Right cardiac atrium (tissue), 5 donors: ENCODE data around the gene INKA1. TPM values are rescaled to one million over a fixed set of nuclear protein-coding genes. Genes with fewer than 3 reads are reported as not detected.
"Not testable (repeated sequence)": the region's sequence is repeated elsewhere in the genome, so short reads cannot be mapped to it uniquely, and the experiment has no call there.

Source experiments
- ATAC-seq, 2 donors: fragments of 200-7000 bp; cut with Tn5 transposase; one replicate each; pipeline versions ENCODE4 v1.8.0 to v1.9.1; 2020; ENCODE audit warnings: moderate library complexity in 2 of 2, mild to moderate bottlenecking in 1 of 2
- DNase-seq, 3 donors: peaks; one replicate each; pipeline ENCODE4 v3.0.0-alpha.2; 2020
- H3K27ac ChIP-seq: one replicate; pipeline ENCODE4 v1.5.1; 2013; ENCODE audit warnings: mild to moderate bottlenecking, low read length, control low read depth, moderate library complexity
- H3K27me3 ChIP-seq: one replicate; pipeline ENCODE4 v1.6.1; 2013; ENCODE audit not compliant: control insufficient read depth, insufficient read depth
- H3K4me1 ChIP-seq: one replicate; pipeline ENCODE4 v1.6.1; 2013; ENCODE audit warnings: low read length; ENCODE audit not compliant: control insufficient read depth, insufficient read depth
- H3K4me3 ChIP-seq: one replicate; pipeline ENCODE4 v1.5.1; 2013; ENCODE audit warnings: low read length, control low read depth
- H3K9me3 ChIP-seq: one replicate; pipeline ENCODE4 v1.6.1; 2013; ENCODE audit warnings: low read length; ENCODE audit not compliant: control insufficient read depth
- WGBS: extraction: QIAGEN DNeasy Blood & Tissue Kit; methylation state at CpG from one replicate; pipeline ENCODE4 v1.1.7; 2013; 5-methylcytosine and 5-hydroxymethylcytosine counted together
- intact Hi-C, 4 donors: fragments of 100-400 bp; cut with DNase I; formaldehyde crosslinking; loops; one replicate each; pipeline versions ENCODE4 v1.11.0 to v1.14.0; 2022 to 2023
- polyA plus RNA-seq: library from polyadenylated mRNA; stranded (reverse); fragments of 200-250 nt; gene quantifications from one replicate; pipeline ENCODE4 v1.2.3, GENCODE V29; 2013
- total RNA-seq, 4 donors: library from RNA; stranded (reverse); fragmentation: NEBNext Ultra II Directional; extraction: Animal tissue kit (Norgen Biotek cat#: 25700); gene quantifications; one replicate each; pipeline ENCODE4 v1.2.1, GENCODE V29; 2021
- donor health status: healthy with polysubstance abuse.
- donor health status: DM: no; HTN: yes; CAD: no.
- donor health status: DM: no; HTN: no; CAD: no.
- donor health status: DM: no; HTN: yes; CAD: no; lungs with severe emphysema.
- donor health status: DM: yes; HTN: yes; CAD: no.

INKA1 gene
- total and polyA plus RNA-seq, 5 donors = 2.2 to 6.4 (median 4.3) TPM

DNA sequence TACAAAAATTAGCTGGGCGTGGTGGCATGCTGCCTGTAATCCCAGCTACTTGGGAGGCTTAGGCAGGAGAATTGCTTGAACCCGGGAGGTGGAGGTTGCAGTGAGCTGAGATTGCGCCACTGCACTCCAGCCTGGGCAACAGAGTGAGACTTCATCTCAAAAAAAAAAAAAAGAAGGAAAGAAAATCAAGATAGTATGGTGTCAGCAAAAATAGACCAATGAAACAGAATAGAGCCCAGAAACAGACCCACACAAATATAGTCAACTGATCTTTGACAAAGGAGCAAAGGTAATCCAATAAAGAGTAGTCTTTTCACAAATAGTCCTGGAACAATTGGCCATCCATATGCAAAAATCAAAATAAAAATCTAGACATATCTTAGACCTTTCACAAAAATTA lies 20.1 kb downstream of the INKA1 start:
- intact Hi-C loops, H3K4me3 ChIP-seq, DNase-seq, H3K4me1 ChIP-seq, H3K9me3 ChIP-seq, H3K27me3 ChIP-seq, H3K27ac ChIP-seq, ATAC-seq: not testable (repeated sequence)
- WGBS = 96% methylated on average over 3 of the region's 3 CpGs

DNA sequence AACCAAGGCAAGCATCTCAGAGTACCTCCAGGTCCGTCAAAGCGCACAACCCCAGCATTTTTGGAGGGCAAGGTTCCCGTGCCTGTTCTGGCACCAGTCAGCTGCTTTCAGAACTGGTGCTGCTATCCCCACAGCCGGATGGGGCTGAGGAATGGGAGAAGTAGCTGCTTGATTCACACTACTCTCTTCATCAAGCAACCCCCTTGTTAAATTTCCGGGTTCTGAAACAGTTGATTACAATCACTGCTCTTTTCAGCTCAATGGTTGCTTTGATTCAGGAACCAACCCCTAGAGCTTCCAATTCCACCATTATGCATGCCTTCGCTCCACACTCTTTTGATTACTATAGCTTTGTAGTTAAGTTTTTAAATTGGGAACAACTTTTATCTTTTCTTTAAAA lies 23.0 kb downstream of the INKA1 start:
- peak in 1 of 3 donors; percentile 18 for DNase-seq
- intact Hi-C loops = no loop called here
- H3K9me3 ChIP-seq = no peaks in the 10 kb centered on the region

DNA sequence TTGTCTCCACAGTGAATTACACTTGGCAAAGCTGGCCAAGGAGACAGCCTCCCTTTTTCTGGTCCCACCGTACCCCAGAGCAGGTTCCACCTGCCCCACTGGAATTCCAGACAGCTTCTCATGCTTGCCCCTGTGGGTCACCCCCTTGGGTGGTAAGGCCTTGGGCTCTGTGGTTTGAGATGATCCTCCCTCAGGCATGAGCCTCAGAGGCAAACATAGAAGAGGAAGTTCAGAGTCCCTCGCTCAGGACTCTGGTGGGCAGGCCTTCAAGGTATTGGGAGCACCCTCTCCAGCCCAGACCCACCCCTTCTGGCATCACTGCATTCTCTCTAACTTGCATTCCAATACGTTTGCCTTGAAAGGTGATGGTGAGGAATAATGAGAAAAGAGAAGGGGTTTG lies 28.3 kb downstream of the INKA1 start:
- Histone ChIP-seq H3K4me3 (no peak overlapping the region), H3K4me1 (no peaks in the 10 kb centered on the region), H3K9me3 (no peaks in the 10 kb centered on the region), H3K27ac (no peak overlapping the region), H3K27me3 (no peaks in the 10 kb centered on the region)
- DNase-seq (peak in 1 of 3 donors; percentile 1), ATAC-seq (no peak)
- intact Hi-C loops = no loop called here
- 84% methylated on average over 3 of the region's 3 CpGs for WGBS

More for the DNA sequence above, 23.0 kb downstream of the INKA1 start:
- Histone ChIP-seq H3K4me1 (no peaks in the 10 kb centered on the region), H3K27ac (no peak overlapping the region), H3K4me3 (no peak overlapping the region), H3K27me3 (no peaks in the 10 kb centered on the region)
- no peak for ATAC-seq
- 61% methylated on average over 6 of the region's 6 CpGs for WGBS

DNA sequence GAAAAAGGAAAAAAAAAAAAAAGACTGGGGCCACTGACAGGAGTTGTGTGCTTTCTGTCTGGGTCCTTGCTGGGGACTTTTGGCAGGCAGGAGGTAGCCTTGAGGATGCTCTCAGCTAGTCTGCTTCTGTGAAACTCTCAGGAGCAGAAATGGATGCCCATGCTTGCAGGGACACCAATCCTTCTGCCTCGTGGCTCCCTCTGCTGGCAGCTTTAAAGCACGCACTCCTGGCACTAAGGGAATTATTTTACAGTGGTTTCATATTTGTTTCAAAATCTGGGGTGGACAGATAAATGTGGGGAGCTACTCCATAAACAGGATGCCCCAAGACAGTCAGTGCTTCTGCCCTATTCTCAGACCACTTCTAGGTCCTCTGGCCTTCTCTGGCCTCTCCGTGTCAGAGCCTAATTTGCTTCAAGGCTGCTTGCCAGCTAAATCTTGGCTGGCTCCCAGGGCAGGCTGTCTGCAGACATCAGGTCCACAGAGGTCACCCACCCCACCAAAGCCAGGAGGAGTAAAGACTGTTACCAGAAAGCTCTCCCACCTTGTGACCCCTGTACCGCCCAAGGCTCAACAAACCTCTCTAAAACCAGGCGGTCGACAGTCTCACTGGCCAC lies 36.2 kb downstream of the INKA1 start:
- H3K4me3 ChIP-seq = no peak overlapping the region
- intact Hi-C loops = loop anchor here in 3 of 4 donors (1.0 to 5.0 kb wide), 4 partner anchors 34 to 68 kb away; partner anchors contain the start of gene INKA1 (in 1 of the 3)
- peaks cover 4% of the 10 kb centered on the region for H3K4me1 ChIP-seq
- no peaks in the 10 kb centered on the region for H3K27me3 ChIP-seq
- DNase-seq (peak; percentile 75 to 91 (median 87)), ATAC-seq (peak; percentile 84 to 86)
- 28% methylated on average over 6 of the region's 6 CpGs for WGBS
- H3K27ac ChIP-seq = no peak overlapping the region
- H3K9me3 ChIP-seq = no peaks in the 10 kb centered on the region

DNA sequence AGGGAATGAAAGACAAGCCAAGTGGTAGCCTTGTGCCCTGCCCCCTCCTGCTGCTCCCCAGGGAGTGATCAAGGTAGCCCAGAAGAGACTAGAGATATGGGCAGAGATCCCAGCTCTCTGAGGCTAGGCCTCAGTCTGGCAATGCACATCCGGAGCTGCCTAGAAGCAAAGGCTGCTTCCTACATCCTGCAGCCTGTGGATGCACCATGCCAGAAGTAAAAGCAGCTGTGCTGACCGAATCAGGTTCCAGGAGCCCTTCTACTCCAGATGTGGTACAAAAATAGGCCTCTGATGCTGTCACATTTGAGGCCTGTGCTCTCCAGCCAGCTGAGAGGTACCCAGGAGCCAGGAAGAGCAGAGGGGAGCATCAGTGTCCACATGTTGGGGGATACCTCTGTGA lies 37.3 kb downstream of the INKA1 start:
- H3K27me3 ChIP-seq = no peaks in the 10 kb centered on the region
- no peak for DNase-seq
- H3K4me1 ChIP-seq = peaks cover 4% of the 10 kb centered on the region
- 59% methylated on average over 2 of the region's 2 CpGs for WGBS
- no peak for ATAC-seq
- no peaks in the 10 kb centered on the region for H3K9me3 ChIP-seq
- intact Hi-C loops = loop anchor here in 2 of 4 donors (5.0 kb wide), 2 partner anchors 38 to 67 kb away; partner anchors contain the start of gene INKA1 (in 1 of the 2)
- no peak overlapping the region for H3K4me3 ChIP-seq
- no peak overlapping the region for H3K27ac ChIP-seq

DNA sequence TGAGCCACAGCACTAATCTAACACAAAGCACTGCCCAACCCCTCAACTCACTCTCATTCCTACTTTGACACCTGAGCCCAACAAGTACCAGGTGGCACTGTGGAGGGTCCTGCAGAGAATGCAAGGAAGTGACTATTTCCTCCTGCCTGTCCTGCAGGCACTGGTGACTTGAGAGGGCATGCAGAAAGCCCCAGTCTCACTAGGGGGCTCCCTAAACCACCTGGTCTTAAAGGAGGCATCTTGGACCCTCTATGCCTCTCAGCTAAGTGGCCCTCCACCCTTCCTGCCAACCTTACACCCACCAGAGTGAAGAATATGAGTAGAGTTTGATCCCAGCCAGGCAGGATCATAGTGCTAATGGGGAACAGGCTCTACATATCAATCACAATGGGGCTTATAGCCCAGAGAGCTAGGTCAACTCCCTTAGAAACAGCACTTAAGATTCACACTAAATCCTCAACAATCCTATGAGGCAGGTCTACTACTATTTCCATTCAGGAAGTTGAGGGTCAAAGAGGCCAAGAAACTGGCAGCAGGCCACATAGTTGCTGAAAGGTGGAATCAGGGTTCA lies 38.1 kb downstream of the INKA1 start:
- H3K27me3 ChIP-seq = no peaks in the 10 kb centered on the region
- DNase-seq (no peak), ATAC-seq (no peak)
- H3K27ac ChIP-seq = no peak overlapping the region
- no peak overlapping the region for H3K4me3 ChIP-seq
- intact Hi-C loops = loop anchor here in 2 of 4 donors (5.0 kb wide), 2 partner anchors 39 to 66 kb away; partner anchors contain the start of gene INKA1 (in 1 of the 2)
- H3K9me3 ChIP-seq = no peaks in the 10 kb centered on the region
- H3K4me1 ChIP-seq = peaks cover 4% of the 10 kb centered on the region

DNA sequence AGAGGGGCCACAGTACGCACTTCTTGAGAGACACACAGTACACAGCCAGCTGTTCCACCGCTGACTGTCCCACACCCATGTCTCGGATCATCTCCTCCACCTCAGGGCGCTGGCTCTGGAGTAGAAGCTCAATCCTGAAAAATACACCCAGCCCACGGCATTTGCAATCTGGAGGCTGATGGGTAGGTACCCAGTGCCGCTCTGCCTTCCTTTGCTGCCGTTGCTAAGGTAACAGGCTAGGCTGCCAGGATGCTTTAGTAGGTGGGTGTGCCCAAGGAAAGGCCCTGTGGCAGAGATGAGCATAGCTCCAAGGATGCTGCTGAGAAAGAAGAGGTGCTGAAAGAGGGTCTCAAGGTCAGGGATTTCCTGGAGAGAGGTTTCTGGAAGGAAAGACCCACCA lies 38.7 kb downstream of the INKA1 start:
- no peak for ATAC-seq
- no peak overlapping the region for H3K4me3 ChIP-seq
- WGBS = 90% methylated on average over 7 of the region's 7 CpGs
- intact Hi-C loops = loop anchor here in 2 of 4 donors (5.0 kb wide), 2 partner anchors 40 to 65 kb away; partner anchors contain the start of gene INKA1 (in 1 of the 2)
- DNase-seq = no peak
- H3K9me3 ChIP-seq = no peaks in the 10 kb centered on the region
- H3K27me3 ChIP-seq = no peaks in the 10 kb centered on the region
- H3K27ac ChIP-seq = no peak overlapping the region
- peaks cover 4% of the 10 kb centered on the region for H3K4me1 ChIP-seq

DNA sequence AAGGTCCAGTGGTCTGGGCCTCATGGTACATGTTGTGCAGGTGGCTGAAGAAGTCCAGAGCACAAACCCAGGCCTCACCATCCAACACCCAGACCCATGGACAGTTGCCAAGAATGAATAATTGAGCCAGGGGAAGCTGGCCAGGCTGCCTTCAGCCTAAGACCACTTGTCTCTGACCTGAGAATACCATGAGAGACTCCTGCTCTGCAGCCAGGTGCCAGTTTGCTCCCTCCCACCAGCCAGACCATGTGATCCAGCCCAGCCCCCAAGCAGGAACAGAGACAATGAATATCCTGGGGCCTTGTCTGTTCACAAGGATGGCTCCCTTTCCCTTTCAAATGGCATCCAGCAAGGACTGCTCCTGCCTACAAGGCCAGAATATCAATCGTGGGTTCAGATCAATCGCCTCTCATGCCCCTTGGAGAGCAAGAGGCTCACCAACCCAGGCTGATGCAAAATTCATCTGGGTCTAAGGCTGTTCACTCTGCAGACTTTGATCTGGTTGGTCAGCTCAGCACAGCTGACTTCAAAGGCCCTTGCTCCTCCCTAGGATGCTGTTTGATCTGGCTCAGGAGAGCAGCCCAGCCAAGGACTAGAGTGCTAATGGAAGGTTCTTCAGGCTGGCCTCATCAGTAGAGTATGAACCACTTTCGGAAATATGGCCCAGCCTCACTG lies 39.9 kb downstream of the INKA1 start:
- Histone ChIP-seq H3K27ac (no peak overlapping the region), H3K4me1 (peaks cover 4% of the 10 kb centered on the region), H3K9me3 (no peaks in the 10 kb centered on the region), H3K4me3 (no peak overlapping the region), H3K27me3 (no peaks in the 10 kb centered on the region)
- intact Hi-C loops = loop anchor here in 2 of 4 donors (5.0 kb wide), 2 partner anchors 41 to 64 kb away; partner anchors contain the start of gene INKA1 (in 1 of the 2)
- no peak for DNase-seq
- WGBS = 93% methylated on average over 3 of the region's 3 CpGs
- no peak for ATAC-seq

DNA sequence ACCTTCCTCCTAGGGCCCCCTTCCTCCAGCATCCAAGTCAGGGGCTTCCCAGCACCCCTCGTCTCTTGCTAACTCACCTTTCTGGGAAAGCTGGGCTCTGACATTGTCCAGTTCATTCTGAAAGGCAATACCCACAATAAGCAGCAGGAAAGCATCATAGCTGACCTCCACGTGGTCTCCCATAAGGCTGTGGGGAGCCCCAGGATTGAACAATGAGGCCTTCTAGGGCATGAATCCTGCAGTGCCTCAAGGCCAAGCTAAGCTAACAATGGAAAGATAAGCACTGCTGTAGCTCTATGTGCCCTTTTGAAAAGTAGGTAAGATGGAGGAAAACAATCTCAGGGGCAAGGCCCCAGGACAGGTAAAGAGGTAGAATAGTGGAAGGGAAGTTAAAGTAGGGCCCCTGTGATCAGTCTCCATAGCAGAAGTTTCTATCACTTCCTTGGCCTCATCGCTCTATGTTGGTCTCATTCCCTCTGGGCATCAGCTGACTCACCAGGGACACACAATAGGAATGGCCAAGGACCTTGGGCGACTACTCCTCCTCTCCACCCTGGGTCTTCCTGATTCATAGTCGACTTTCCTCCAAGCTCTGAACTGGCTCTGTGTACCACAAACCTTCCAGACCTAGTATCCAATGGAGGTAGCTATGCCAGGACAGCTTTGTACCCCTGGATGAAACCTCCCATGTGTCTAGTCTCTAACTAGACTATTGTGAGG lies 41.6 kb downstream of the INKA1 start:
- H3K4me3 ChIP-seq = no peak overlapping the region
- intact Hi-C loops = loop anchor here in 2 of 4 donors (5.0 kb wide), 2 partner anchors 42 to 63 kb away; partner anchors contain the start of gene INKA1 (in 1 of the 2)
- WGBS = 89% methylated on average over 5 of the region's 5 CpGs
- H3K27ac ChIP-seq = no peak overlapping the region
- ATAC-seq (no peak), DNase-seq (no peak)
- H3K9me3 ChIP-seq = no peaks in the 10 kb centered on the region
- no peaks in the 10 kb centered on the region for H3K27me3 ChIP-seq
- H3K4me1 ChIP-seq = peaks cover 1% of the 10 kb centered on the region

DNA sequence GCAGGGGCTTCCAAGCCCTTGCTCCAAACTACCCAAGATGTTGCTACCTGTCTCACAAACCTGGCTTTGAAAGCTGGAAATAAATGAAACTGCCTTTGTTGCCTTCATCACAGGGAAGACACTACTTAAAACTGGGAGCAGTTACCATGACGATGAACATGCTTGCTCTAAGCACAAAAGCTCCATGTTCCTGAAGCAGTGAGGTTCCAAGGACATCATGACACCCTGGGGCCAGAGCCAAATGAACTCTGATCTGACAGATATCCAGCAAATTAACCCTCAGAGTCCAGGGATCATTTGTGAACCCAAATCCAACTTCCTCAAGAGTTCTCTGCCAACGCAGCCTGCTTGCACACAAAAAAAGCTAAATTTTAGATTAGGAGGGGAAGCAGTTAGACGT lies 42.6 kb downstream of the INKA1 start:
- WGBS = 82% methylated on average over 3 of the region's 3 CpGs
- H3K4me3 ChIP-seq = no peak overlapping the region
- H3K9me3 ChIP-seq = no peaks in the 10 kb centered on the region
- no peaks in the 10 kb centered on the region for H3K27me3 ChIP-seq
- DNase-seq = no peak
- no peaks in the 10 kb centered on the region for H3K4me1 ChIP-seq
- no peak overlapping the region for H3K27ac ChIP-seq
- intact Hi-C loops = no loop called here
- no peak for ATAC-seq
